ENCODE measurements around the gene POM121.
"Not testable (repeated sequence)": the region's sequence is repeated elsewhere in the genome, so short reads cannot be mapped to it uniquely, and the experiment has no call there.

Gene POM121

GRCh38 chr7:72924733-72925545 lies at the start of gene POM121:
Gene POM121 (plus strand): TSS chr7:72925095. CDS start chr7:72925122, 27 bp downstream.
- peak; percentile 77 to 91 for DNase-seq

- DNase-seq = peak; percentile 76 to 89
These were observed 45.7 kb upstream of the POM121 start for GRCh38 chr7:72879079-72879736.

GRCh38 chr7:72879737-72880215 lies 45.1 kb upstream of the POM121 start:
- peak; percentile 1 to 41 for DNase-seq

- DNase-seq = not testable (repeated sequence)
These were observed 33.1 kb upstream of the POM121 start for GRCh38 chr7:72891750-72892149.

GRCh38 chr7:72904740-72905139 lies 20.2 kb upstream of the POM121 start:
- DNase-seq = not testable (repeated sequence)

GRCh38 chr7:72908422-72908821 lies 16.5 kb upstream of the POM121 start:
- DNase-seq = not testable (repeated sequence)

- not testable (repeated sequence) for DNase-seq
These were observed 13.5 kb upstream of the POM121 start for GRCh38 chr7:72911395-72911794.

GRCh38 chr7:72913750-72914149 lies 11.1 kb upstream of the POM121 start:
- DNase-seq = not testable (repeated sequence)

- DNase-seq = peak; percentile 17 to 54
These were observed 10.0 kb upstream of the POM121 start for GRCh38 chr7:72914756-72915525.

GRCh38 chr7:72919256-72919775 lies 5.6 kb upstream of the POM121 start:
- no peak for DNase-seq

- DNase-seq = no peak
These were observed 536 bp upstream of the POM121 start for GRCh38 chr7:72924386-72924732.

GRCh38 chr7:72925546-72926120 lies 738 bp downstream of the POM121 start:
- DNase-seq = no peak

- DNase-seq = not testable (repeated sequence)
These were observed 2.9 kb downstream of the POM121 start for GRCh38 chr7:72927791-72928190.

- not testable (repeated sequence) for DNase-seq
These were observed 3.3 kb downstream of the POM121 start for GRCh38 chr7:72928216-72928615.

- not testable (repeated sequence) for DNase-seq
These were observed 17.3 kb downstream of the POM121 start for GRCh38 chr7:72942022-72942705.

- not testable (repeated sequence) for DNase-seq
These were observed 18.1 kb downstream of the POM121 start for GRCh38 chr7:72942956-72943355.

- DNase-seq = not testable (repeated sequence)
These were observed 20.0 kb downstream of the POM121 start for GRCh38 chr7:72944937-72945336.

GRCh38 chr7:72945597-72945996 lies 20.7 kb downstream of the POM121 start:
- DNase-seq = not testable (repeated sequence)

- not testable (repeated sequence) for DNase-seq
These were observed 21.3 kb downstream of the POM121 start for GRCh38 chr7:72946130-72946745.

GRCh38 chr7:72948714-72949113 lies 23.8 kb downstream of the POM121 start:
- not testable (repeated sequence) for DNase-seq

GRCh38 chr7:72949276-72949675 lies 24.4 kb downstream of the POM121 start:
- DNase-seq = not testable (repeated sequence)

Measured in NCI-H2081 (cell line).